SK-N-SH (cell line): ENCODE measurements around the gene RAD21L1. TPM values are rescaled to one million over a fixed set of nuclear protein-coding genes. Genes with fewer than 3 reads are reported as not detected.

Experiments
- CTCF ChIA-PET: fragments of 300-600, 350-600 bp; formaldehyde crosslinking; extraction: SDS; loops from one replicate; lab custom pipeline; 2021; lab: Yijun Ruan, JAX
- POLR2A ChIA-PET: fragments of 350-600 bp; sonication (Branson Sonifier 250); formaldehyde crosslinking; extraction: SDS; loops from one replicate; lab custom pipeline; 2020; ENCODE audit warnings: antibody characterized with exemption, inconsistent platforms; lab: Yijun Ruan, JAX
- DNase-seq: peaks from one replicate; pipeline ENCODE4 v3.0.0; 2012
- H2AFZ ChIP-seq: fragments of 200-600 bp; sonication (generic); 2 replicates; pipeline ENCODE4 v1.8.1; 2016; ENCODE audit warnings: antibody characterized with exemption, mild to moderate bottlenecking, low read depth
- H3F3A ChIP-seq: fragments of 200-600 bp; sonication (generic); replicated peaks from 2 replicates; pipeline ENCODE3; 2016; ENCODE audit warnings: antibody characterized with exemption, mild to moderate bottlenecking; ENCODE audit not compliant: insufficient read depth
- H3K27ac ChIP-seq, 2 experiments: fragments of 200-500 bp in 1 of 2; fragments of 200-600 bp in 1 of 2; sonication (Bioruptor generic) in 1 of 2; sonication (generic), shearing (Covaris generic) in 1 of 2; 2 replicates each; pipeline versions ENCODE4 v1.5.1 to v1.6.1; 2014 to 2016; ENCODE audit warnings: low read depth in 2 of 2, inconsistent platforms in 1 of 2, low read length in 1 of 2, mild to moderate bottlenecking in 1 of 2, mixed read lengths in 1 of 2
- H3K27me3 ChIP-seq: fragments of 200-600 bp; sonication (generic), shearing (Covaris generic); 2 replicates; pipeline ENCODE4 v1.6.1; 2016; ENCODE audit warnings: mixed run types; ENCODE audit not compliant: insufficient read depth
- H3K36me3 ChIP-seq, 2 experiments: fragments of 200-500 bp in 1 of 2; fragments of 200-600 bp in 1 of 2; sonication (Bioruptor generic) in 1 of 2; sonication (generic) in 1 of 2; replicated peaks in 1 of 2; 2 replicates each; pipeline versions ENCODE3 to v1.5.1; 2014 to 2016; ENCODE audit warnings: low read length in 1 of 2, mild to moderate bottlenecking in 1 of 2; ENCODE audit not compliant: insufficient read depth in 2 of 2, control insufficient read depth in 1 of 2
- H3K4me1 ChIP-seq, 2 experiments: fragments of 200-500 bp in 1 of 2; fragments of 200-600 bp in 1 of 2; sonication (Bioruptor generic) in 1 of 2; sonication (generic), shearing (Covaris generic) in 1 of 2; 2 replicates each; pipeline versions ENCODE4 v1.5.1 to v1.6.1; 2014 to 2016; ENCODE audit warnings: low read depth in 1 of 2, low read length in 1 of 2, mixed run types in 1 of 2; ENCODE audit not compliant: insufficient read depth in 2 of 2, control insufficient read depth in 1 of 2
- H3K4me2 ChIP-seq: fragments of 200-600 bp; sonication (generic), shearing (Covaris generic); 2 replicates; pipeline ENCODE4 v1.6.1; 2017; ENCODE audit warnings: mixed run types
- H3K4me3 ChIP-seq, 2 experiments: fragments of 200-500 bp in 1 of 2; fragments of 200-600 bp in 1 of 2; sonication (Bioruptor generic) in 1 of 2; sonication (generic), shearing (Covaris generic) in 1 of 2; 2 replicates each; pipeline versions ENCODE4 v1.5.1 to v1.8.1; 2014 to 2016; ENCODE audit warnings: low read depth in 2 of 2, inconsistent platforms in 1 of 2, low read length in 1 of 2, mild to moderate bottlenecking in 1 of 2, mixed read lengths in 1 of 2, moderate library complexity in 1 of 2
- H3K79me2 ChIP-seq: fragments of 200-600 bp; sonication (generic); 2 replicates; pipeline ENCODE4 v1.8.1; 2017; ENCODE audit warnings: mild to moderate bottlenecking; ENCODE audit not compliant: insufficient read depth
- H3K9ac ChIP-seq: fragments of 200-600 bp; sonication (generic); 2 replicates; pipeline ENCODE4 v1.6.1; 2017; ENCODE audit warnings: mixed run types
- H3K9me2 ChIP-seq: fragments of 200-600 bp; sonication (generic); 2 replicates; pipeline ENCODE4 v1.6.1; 2017; ENCODE audit warnings: mixed run types
- H3K9me3 ChIP-seq: fragments of 200-600 bp; sonication (generic); 2 replicates; pipeline ENCODE4 v1.6.1; 2017; ENCODE audit warnings: mixed run types, mild to moderate bottlenecking, moderate library complexity
- H4K20me1 ChIP-seq: fragments of 200-600 bp; sonication (generic); 2 replicates; pipeline ENCODE4 v1.6.1; 2017; ENCODE audit warnings: mild to moderate bottlenecking, mixed run types; ENCODE audit not compliant: insufficient read depth
- EZH2phosphoT487 ChIP-seq: fragments of 200-600 bp; sonication (generic); IDR thresholded peaks from 2 replicates; pipeline ENCODE4 v1.6.1; 2017; ENCODE audit warnings: low read depth, mixed run types, mild to moderate bottlenecking, antibody characterized with exemption, moderate library complexity, borderline replicate concordance
- FOSL2 ChIP-seq: IDR thresholded peaks from 2 replicates; pipeline ENCODE4 v1.4.0; 2012; ENCODE audit warnings: low read depth, mild to moderate bottlenecking, moderate library complexity, borderline replicate concordance
- FOXM1 ChIP-seq: IDR thresholded peaks from 2 replicates; pipeline ENCODE4 v1.4.0; 2012; ENCODE audit warnings: low read depth, mild to moderate bottlenecking
- GATA2 ChIP-seq: sonication (generic); formaldehyde crosslinking; IDR thresholded peaks from 2 replicates; pipeline ENCODE4 v1.5.0; 2020; ENCODE audit warnings: mild to moderate bottlenecking, missing genetic modification reagents
- MEF2A ChIP-seq: IDR thresholded peaks from 2 replicates; pipeline ENCODE4 v1.4.0; 2012; ENCODE audit warnings: low read depth, borderline replicate concordance
- POLR2AphosphoS5 ChIP-seq: IDR thresholded peaks from 2 replicates; pipeline ENCODE4 v1.6.1; 2012; ENCODE audit warnings: low read depth, low read length
- RAD21 ChIP-seq: IDR thresholded peaks from 2 replicates; pipeline ENCODE4 v1.6.1; 2012; ENCODE audit warnings: mild to moderate bottlenecking, low read length
- RCOR1 ChIP-seq: fragments of 150-350 bp; IDR thresholded peaks from 2 replicates; pipeline ENCODE4 v1.6.1; 2017; ENCODE audit warnings: antibody characterized with exemption, low read length
- RXRA ChIP-seq: IDR thresholded peaks from 2 replicates; pipeline ENCODE4 v1.4.0; 2012; ENCODE audit warnings: low read depth, mild to moderate bottlenecking, borderline replicate concordance
- TAF1 ChIP-seq: IDR thresholded peaks from 2 replicates; pipeline ENCODE4 v1.6.1; 2012; ENCODE audit warnings: low read depth, mild to moderate bottlenecking, low read length, moderate library complexity, borderline replicate concordance
- TCF12 ChIP-seq: IDR thresholded peaks from 2 replicates; pipeline ENCODE4 v1.4.0; 2012
- TEAD4 ChIP-seq: IDR thresholded peaks from 2 replicates; pipeline ENCODE4 v1.4.0; 2012; ENCODE audit warnings: mild to moderate bottlenecking, borderline replicate concordance; ENCODE audit not compliant: insufficient read depth
- WGBS: methylation state at CpG from one replicate; pipeline ENCODE4 v1.1.6; 2017; ENCODE audit warnings: low lambda C conversion rate; 5-methylcytosine and 5-hydroxymethylcytosine counted together
- polyA plus RNA-seq, 3 experiments: library from polyadenylated mRNA; depleted of rRNA; stranded (reverse); fragments of >200 nt; gene quantifications; 2 replicates each; pipeline ENCODE4 v1.2.3, GENCODE V29; 2012
- TF ChIP-seq, protein P1 (sequence below): IDR thresholded peaks from 2 replicates; pipeline ENCODE4; 2012
- TF ChIP-seq, protein P2 (sequence below): IDR thresholded peaks from 2 replicates; pipeline ENCODE4 v1.4.0; 2012; ENCODE audit warnings: low read depth
- TF ChIP-seq, protein P3 (sequence below): fragments of 150-350 bp; IDR thresholded peaks from 2 replicates; pipeline ENCODE4 v1.6.1; 2016; ENCODE audit warnings: mild to moderate bottlenecking, low read depth, low read length

Gene RAD21L1
- polyA plus RNA-seq, 1 of the 3 experiments (the other 2 are of a cell fraction) = 0.03 TPM

DNA sequence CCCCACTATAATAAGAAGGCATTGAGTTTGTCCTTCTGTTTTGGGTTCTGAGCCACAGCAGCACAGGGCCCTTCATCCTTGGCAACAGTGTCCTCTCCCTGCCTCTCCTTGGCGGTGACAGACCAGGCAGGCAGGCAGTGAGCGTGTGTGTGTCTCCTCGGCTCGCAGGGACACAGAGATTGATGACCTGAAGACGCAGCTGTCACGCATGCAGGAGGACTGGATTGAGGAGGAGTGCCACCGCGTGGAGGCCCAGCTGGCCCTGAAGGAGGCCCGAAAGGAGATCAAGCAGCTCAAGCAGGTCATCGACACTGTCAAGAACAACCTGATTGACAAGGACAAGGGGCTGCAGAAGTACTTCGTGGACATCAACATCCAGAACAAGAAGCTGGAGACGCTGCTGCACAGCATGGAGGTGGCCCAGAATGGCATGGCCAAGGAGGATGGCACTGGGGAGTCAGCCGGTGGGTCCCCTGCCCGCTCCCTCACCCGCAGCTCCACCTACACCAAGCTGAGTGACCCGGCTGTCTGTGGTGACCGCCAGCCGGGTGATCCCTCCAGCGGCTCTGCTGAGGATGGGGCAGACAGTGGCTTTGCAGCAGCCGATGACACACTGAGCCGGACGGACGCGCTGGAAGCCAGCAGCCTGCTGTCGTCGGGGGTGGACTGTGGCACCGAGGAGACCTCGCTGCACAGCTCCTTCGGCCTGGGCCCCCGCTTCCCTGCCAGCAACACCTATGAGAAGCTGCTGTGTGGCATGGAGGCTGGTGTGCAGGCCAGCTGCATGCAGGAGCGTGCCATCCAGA, 79.1 kb downstream of the RAD21L1 start:
- TF ChIP-seq RXRA (no peak), GATA2 (CRISPR knock-in tag) (no peak), TEAD4 (no peak), FOXM1 (no peak), MEF2A (no peak), EZH2phosphoT487 (no peak), TCF12 (no peak), TAF1 (no peak), RCOR1 (no peak), RAD21 (no peak), FOSL2 (no peak), POLR2AphosphoS5 (no peak)
- TF ChIP-seq, protein P1, sequence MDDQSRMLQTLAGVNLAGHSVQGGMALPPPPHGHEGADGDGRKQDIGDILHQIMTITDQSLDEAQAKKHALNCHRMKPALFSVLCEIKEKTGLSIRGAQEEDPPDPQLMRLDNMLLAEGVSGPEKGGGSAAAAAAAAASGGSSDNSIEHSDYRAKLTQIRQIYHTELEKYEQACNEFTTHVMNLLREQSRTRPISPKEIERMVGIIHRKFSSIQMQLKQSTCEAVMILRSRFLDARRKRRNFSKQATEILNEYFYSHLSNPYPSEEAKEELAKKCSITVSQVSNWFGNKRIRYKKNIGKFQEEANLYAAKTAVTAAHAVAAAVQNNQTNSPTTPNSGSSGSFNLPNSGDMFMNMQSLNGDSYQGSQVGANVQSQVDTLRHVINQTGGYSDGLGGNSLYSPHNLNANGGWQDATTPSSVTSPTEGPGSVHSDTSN = no peak
- TF ChIP-seq, protein P2, sequence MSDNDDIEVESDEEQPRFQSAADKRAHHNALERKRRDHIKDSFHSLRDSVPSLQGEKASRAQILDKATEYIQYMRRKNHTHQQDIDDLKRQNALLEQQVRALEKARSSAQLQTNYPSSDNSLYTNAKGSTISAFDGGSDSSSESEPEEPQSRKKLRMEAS = no peak
- TF ChIP-seq, protein P3, sequence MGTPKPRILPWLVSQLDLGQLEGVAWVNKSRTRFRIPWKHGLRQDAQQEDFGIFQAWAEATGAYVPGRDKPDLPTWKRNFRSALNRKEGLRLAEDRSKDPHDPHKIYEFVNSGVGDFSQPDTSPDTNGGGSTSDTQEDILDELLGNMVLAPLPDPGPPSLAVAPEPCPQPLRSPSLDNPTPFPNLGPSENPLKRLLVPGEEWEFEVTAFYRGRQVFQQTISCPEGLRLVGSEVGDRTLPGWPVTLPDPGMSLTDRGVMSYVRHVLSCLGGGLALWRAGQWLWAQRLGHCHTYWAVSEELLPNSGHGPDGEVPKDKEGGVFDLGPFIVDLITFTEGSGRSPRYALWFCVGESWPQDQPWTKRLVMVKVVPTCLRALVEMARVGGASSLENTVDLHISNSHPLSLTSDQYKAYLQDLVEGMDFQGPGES = no peak
- no peaks in the 10 kb centered on the region for H3K27me3 ChIP-seq
- no peak overlapping the region for H3K4me2 ChIP-seq
- WGBS = 90% methylated on average over 15 of the region's 31 CpGs
- H3K4me3 ChIP-seq = no peak overlapping the region
- H3K9me2 ChIP-seq = no peaks in the 10 kb centered on the region
- 0 out of 4 replicates have a peak, but pooled peaks cover 0 to 4% of the 10 kb centered on the region in 2 experiments for H3K4me1 ChIP-seq
- H3K9ac ChIP-seq = no peak overlapping the region
- POLR2A ChIA-PET = no interaction called here
- H3K79me2 ChIP-seq = no peaks in the 10 kb centered on the region
- no peaks in the 10 kb centered on the region for H3K9me3 ChIP-seq
- no peak overlapping the region for H3K27ac ChIP-seq
- no peak for DNase-seq
- H2AFZ ChIP-seq = no peak overlapping the region
- no peaks in the 10 kb centered on the region for H4K20me1 ChIP-seq
- H3F3A ChIP-seq = no peaks in the 10 kb centered on the region
- CTCF ChIA-PET = interaction anchor here (1.2 to 2.8 kb wide), 3 partner anchors 8 to 132 kb away, joined by 3 to 10 read pairs (median 8); no protein-coding TSS in a partner anchor
- peaks cover 0 to 7% of the 10 kb centered on the region in 2 experiments for H3K36me3 ChIP-seq

Other genes with a start within 250 kb of the RAD21L1 start
- 0.03 TPM in 1 of 2 replicates, not detected in the other for gene RSPO4, start 223.7 kb upstream of the RAD21L1 start, polyA plus RNA-seq (2012; rRNA removed)
- 86.0 and 103 TPM in 2 replicates for gene PSMF1, start 107.4 kb upstream of the RAD21L1 start, polyA plus RNA-seq (2012; rRNA removed)
- 1.8 and 2.6 TPM in 2 replicates for gene TMEM74B, start 41.1 kb upstream of the RAD21L1 start, polyA plus RNA-seq (2012; rRNA removed)
- gene C20orf202, start 22.6 kb upstream of the RAD21L1 start, polyA plus RNA-seq (2012; rRNA removed) = not detected in 2 replicates
- 2.2 and 2.5 TPM in 2 replicates for gene SNPH, start 40.2 kb downstream of the RAD21L1 start, polyA plus RNA-seq (2012; rRNA removed)
- 3.0 and 4.0 TPM in 2 replicates for gene SDCBP2, start 103.1 kb downstream of the RAD21L1 start, polyA plus RNA-seq (2012; rRNA removed)
- 362 and 453 TPM in 2 replicates for gene FKBP1A, start 167.0 kb downstream of the RAD21L1 start, polyA plus RNA-seq (2012; rRNA removed)
- gene NSFL1C, start 240.8 kb downstream of the RAD21L1 start, polyA plus RNA-seq (2012; rRNA removed) = 30.6 and 45.9 TPM in 2 replicates